AG09319 (cell line): ENCODE measurements around the gene RNF169.
"Not testable (repeated sequence)": the region's sequence is repeated elsewhere in the genome, so short reads cannot be mapped to it uniquely, and the experiment has no call there.

Source experiments
- DNase-seq: peaks from one replicate; pipeline ENCODE4 v3.0.0-alpha.2; 2010; ENCODE audit warnings: low read depth; ENCODE audit errors: extremely low read depth
- TF ChIP-seq, protein P1 (sequence below): IDR thresholded peaks from 2 replicates; pipeline ENCODE4 v1.5.1; 2011; ENCODE audit warnings: low read depth, mild to moderate bottlenecking, inconsistent platforms, low read length, moderate library complexity

The RNF169 gene

DNA sequence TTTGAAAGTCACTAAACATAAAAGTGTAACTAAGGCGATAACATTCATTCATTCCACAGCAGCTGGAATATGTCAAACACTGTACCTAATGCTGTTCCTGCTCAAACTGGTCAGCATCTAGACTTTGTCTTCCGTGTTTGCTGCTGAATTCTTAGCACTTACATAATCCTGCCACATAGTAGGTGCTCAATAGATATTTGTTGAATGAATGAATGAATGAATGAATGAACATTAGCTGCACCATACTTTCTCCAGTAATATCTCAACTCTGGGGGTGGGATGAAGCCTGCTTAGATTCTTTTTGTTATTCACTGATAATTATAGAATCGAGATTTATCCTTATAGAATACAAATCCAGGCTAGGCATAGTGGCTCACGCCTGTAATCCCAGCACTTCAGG lies 6.6 kb upstream of the RNF169 start:
- no peak for DNase-seq
- TF ChIP-seq, protein P1, sequence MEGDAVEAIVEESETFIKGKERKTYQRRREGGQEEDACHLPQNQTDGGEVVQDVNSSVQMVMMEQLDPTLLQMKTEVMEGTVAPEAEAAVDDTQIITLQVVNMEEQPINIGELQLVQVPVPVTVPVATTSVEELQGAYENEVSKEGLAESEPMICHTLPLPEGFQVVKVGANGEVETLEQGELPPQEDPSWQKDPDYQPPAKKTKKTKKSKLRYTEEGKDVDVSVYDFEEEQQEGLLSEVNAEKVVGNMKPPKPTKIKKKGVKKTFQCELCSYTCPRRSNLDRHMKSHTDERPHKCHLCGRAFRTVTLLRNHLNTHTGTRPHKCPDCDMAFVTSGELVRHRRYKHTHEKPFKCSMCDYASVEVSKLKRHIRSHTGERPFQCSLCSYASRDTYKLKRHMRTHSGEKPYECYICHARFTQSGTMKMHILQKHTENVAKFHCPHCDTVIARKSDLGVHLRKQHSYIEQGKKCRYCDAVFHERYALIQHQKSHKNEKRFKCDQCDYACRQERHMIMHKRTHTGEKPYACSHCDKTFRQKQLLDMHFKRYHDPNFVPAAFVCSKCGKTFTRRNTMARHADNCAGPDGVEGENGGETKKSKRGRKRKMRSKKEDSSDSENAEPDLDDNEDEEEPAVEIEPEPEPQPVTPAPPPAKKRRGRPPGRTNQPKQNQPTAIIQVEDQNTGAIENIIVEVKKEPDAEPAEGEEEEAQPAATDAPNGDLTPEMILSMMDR: no peak

DNA sequence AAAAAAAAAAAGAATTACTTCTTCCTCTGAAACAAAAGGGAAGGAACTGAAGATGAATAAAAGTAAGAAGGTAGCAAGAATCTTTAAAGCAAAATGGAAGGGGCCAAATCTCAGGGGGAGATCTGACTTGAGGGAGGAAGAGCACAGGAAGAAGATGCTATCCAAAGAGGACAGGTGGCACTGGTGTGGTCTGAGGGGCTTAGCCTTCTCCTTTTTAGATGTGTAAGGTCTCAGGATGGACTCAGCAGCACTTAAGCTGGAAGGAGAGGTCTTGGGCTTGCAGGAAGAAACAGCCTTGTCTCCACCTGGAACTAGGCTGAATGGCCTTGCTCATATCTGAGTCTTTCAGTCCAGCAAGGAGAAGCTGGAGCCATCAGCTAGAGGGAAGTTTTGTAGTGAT lies 5.0 kb upstream of the RNF169 start:
- TF ChIP-seq, protein P1: no peak
- DNase-seq: no peak

DNA sequence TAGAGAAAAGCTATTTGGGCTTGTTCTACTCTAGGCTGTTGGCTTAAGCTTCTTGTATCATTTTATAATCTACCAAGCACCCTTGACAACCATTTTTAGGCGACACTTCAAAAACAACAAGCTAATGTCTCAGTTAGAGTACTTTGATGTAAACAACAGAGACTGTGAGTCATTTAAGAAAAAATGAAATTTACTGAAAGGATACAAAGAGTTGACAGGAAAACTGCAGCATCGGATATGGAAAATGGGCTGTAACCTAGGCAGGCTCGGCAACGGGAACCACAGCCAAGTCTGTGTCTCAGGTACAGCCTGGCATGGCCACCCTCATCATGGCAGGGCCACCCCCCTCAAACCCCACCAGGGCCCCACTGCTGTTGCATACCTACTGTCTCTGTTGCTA lies 4.4 kb upstream of the RNF169 start:
- TF ChIP-seq, protein P1: no peak
- no peak for DNase-seq

DNA sequence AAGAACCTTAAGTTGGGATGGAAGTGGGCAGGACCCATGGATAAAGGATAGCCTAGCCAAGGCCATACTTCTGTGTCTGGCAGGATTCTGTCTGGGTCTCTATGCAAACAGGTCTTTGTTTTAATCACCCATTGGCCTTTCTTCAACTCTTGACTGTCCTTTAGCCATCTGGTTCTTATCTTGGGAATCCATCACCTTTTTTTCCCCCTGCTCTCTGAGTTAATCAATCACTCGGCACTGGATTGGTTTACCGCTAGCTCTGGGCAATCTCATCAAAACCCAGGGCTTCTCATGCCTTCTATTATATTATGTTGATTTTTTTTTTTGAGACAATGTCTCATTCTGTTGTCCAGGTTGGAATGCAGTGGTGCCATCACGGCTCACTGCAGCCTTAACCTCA lies 1.8 kb upstream of the RNF169 start:
- TF ChIP-seq, protein P1: no peak
- no peak for DNase-seq

DNA sequence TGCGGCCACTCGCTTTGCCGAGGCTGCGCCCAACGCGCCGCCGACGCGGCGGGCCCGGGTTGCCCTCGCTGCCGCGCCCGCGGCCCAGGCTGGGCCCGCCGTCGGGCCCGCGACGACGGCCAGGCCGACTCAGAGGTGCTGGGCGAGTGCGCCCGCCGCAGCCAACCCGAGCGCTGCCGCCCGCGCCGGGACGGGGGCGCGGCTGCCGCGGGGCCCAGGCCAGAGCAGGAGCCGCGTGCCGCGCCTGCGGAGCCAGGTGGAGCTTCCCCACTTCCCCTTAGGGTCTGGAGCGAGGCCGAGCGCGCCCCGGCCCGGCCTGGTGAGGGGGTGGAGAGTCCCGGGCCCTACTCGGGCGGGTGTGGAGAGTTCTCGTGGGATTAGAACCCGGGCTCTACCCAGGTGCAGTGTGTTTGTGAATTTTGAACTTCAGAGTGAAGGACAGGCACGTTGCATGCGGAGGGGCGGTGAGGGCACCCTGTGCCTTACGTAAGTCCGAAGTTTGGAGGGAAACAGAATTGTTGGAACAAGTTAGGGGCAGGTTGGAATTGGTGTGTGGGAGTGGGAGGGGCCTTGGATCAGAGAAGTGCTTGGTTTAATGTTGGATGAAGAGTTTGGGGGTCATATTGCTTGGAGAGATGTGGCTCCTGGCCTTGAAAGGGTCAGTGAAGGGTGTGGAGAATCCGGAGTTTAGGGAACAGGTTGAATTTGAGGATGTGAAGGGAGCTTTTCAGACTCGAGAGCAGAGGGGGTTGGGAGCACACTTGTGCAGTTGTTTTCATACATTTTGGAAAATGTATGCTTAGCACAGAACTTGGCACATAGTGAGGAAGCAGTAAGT lies 697 bp downstream of the RNF169 start:
- TF ChIP-seq, protein P1: no peak
- no peak for DNase-seq

DNA sequence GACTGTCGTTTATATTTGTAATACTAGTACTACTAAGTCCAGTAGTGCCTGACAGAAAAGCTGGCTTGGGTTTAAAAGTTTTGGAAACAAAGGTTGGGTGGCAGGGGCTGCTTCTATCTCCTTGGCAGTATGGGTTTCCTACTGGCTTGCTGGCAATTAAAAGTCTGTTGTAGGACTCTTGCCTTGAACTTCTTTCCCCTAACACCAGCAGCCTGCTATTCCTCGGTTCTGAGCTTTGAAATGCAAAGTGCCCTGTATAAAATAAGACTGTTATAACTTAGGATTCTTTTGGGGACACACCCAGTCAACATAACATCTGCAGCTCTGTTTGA lies 1.3 kb downstream of the RNF169 start:
- TF ChIP-seq, protein P1: no peak
- DNase-seq: no peak

DNA sequence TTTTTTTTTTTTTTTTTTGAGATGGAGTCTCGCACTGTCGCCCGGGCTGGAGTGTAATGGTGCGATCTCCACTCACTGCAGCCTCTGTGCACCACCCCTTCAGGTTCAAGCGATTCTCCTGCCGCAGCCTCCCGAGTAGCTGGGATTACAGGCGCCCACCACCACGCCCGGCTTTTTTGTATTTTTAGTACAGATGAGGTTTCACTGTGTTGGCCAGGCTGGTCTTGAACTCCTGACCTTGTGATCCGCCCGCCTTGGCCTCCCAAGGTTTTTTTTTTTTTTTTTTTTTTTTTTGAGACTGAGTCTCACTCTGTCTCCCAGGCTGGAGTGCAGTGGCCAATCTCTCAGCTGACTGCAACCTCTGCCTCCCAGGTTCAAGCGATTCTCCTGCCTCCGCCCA lies 1.9 kb downstream of the RNF169 start:
- DNase-seq: not testable (repeated sequence)

DNA sequence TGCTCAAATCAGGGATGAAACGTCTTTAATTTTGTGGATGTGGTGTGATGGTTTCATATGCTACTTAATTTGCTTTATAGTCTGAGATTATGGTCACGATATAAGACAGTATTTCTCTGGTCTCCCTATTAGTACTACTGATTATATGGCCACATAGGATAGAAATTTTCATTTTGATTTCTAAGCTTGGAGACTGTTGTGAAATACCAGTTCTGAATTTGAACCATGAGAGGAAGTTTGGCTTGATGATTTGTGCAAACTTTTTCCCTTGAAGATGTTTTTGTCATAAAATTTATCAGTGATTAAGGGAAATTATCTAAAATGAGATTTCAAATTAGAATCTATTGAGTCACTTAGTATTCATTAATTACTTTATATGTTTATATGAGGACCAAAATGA lies 2.7 kb downstream of the RNF169 start:
- DNase-seq: no peak
- TF ChIP-seq, protein P1: no peak
